ENCODE data around the gene BRAF. TPM values are rescaled to one million over a fixed set of nuclear protein-coding genes. Genes with fewer than 3 reads are reported as not detected.
"Not testable (repeated sequence)": the region's sequence is repeated elsewhere in the genome, so short reads cannot be mapped to it uniquely, and the experiment has no call there.

The BRAF gene
- total RNA-seq, 8 experiments from 2014 or later, result 19.4 to 43.5 (median 31.4) TPM

GRCh38 chr7:140885735-140886334, 38.9 kb downstream of the BRAF start:
- Histone ChIP-seq H3K4me1 (replicated peaks in 1 of 2) (no peaks in the 10 kb centered on the region), H3K27ac (no peak overlapping the region), H3K4me3 (no peak overlapping the region)
- in situ Hi-C loops (cut with MboI; ENCODE audit: low pct_unique_long_range_greater_than_20kb in 2 of 9, low sequenced_read_pairs in 9 of 9, unreplicated experiment in 9 of 9), result no loop called here
- WGBS, 10 experiments, result 83 to 100% (median 100%) methylated on average over 1 of the region's 1 CpG; no CpG with 5 or more reads in 5 of the 10 experiments
- no peak for ATAC-seq (replicated peaks in 6 of 8)

DNA sequence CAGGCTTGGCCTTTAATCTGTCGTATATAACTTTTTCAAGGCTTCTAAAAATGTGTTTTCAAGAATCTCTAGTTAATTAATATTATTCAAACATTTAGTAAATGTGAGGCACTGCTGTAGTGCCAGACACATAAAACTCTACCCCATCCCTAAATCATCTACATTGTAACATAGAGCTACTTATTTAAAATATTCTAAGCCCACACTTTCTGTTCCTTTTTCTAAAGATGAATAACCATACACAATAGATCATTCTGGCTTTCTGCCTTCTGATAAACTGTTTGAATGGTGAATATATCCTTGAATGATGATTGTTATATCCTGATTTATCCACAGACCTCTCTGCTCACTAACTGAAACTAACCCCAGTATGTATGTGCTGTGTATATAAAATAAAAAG, 41.4 kb downstream of the BRAF start:
- ATAC-seq (replicated peaks in 6 of 8), result no peak
- in situ Hi-C loops (cut with MboI; ENCODE audit: low pct_unique_long_range_greater_than_20kb in 2 of 9, low sequenced_read_pairs in 9 of 9, unreplicated experiment in 9 of 9), result no loop called here
- no peak overlapping the region for H3K4me3 ChIP-seq
- no peak overlapping the region for H3K27ac ChIP-seq
- H3K4me1 ChIP-seq (replicated peaks in 1 of 2), result no peaks in the 10 kb centered on the region
- 100% methylated on average over 1 of the region's 1 CpG; no CpG with 5 or more reads in 1 of the 10 experiments for whole genome bisulfite sequencing, 10 experiments

GRCh38 chr7:140882834-140883233, 41.9 kb downstream of the BRAF start:
- in situ Hi-C loops (cut with MboI; ENCODE audit: low pct_unique_long_range_greater_than_20kb in 2 of 9, low sequenced_read_pairs in 9 of 9, unreplicated experiment in 9 of 9); H3K4me1 ChIP-seq (replicated peaks in 1 of 2); H3K4me3 ChIP-seq; ATAC-seq (replicated peaks in 6 of 8); H3K27ac ChIP-seq: not testable (repeated sequence)
- 93 to 100% (median 100%) methylated on average over 1 to 2 of the region's 2 CpGs; no CpG with 5 or more reads in 4 of the 10 experiments for WGBS, 10 experiments

DNA sequence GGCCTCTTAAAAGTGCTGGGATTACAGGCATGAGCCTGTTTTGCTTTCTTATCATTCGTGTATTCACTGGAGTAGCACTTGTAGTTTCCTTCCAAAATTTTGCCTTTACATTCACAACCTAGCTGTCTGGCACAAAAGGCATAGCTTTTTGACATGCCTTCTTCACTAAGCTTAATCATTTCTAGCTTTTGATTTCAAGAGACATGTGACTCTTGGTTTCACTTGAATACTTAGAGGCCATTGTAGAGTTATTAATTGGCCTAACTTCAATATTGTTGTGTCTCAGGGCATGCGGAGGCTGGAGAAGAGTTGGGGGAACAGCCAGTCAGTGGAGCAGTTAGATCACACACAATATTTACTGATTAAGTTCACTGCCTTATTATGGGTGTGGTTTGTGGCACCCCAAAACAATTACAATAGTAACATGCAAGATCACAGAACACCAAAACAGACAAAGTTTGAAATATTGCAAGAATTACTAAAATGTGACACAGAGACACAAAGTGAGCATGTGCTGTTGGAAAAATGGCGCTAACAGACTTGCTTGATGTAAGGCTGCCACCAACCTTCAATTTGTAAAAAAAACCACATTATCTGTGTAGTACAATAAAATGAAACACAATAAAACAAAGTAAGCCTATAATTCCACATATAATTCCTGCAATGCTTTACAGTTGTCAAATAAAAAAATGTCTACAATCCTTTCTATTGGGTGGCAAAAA, 43.1 kb downstream of the BRAF start:
- no peak for ATAC-seq (replicated peaks in 6 of 8)
- H3K4me3 ChIP-seq, result no peak overlapping the region
- in situ Hi-C loops (cut with MboI; ENCODE audit: low pct_unique_long_range_greater_than_20kb in 2 of 9, low sequenced_read_pairs in 9 of 9, unreplicated experiment in 9 of 9), result no loop called here
- H3K27ac ChIP-seq, result no peak overlapping the region
- no peaks in the 10 kb centered on the region for H3K4me1 ChIP-seq (replicated peaks in 1 of 2)
- 53 to 100% (median 88%) methylated on average over 1 to 3 of the region's 3 CpGs; no CpG with 5 or more reads in 2 of the 10 experiments for WGBS, 10 experiments

DNA sequence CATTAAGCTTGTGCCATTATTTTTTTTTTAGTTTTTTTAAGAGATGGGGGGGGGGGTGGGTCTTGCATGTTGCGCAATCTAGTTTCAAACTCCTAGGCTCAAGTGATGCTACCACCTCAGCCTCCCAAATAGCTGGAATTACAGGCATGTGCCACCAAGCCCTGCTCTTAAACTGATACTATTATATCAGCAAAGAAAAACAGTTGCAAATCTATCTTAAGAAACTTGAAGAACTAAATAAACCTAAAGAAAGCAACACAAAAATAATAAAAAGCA, 47.5 kb downstream of the BRAF start:
- Histone ChIP-seq H3K27ac (no peak overlapping the region), H3K4me3 (no peak overlapping the region), H3K4me1 (replicated peaks in 1 of 2) (no peaks in the 10 kb centered on the region)
- in situ Hi-C loops (cut with MboI; ENCODE audit: low pct_unique_long_range_greater_than_20kb in 2 of 9, low sequenced_read_pairs in 9 of 9, unreplicated experiment in 9 of 9), result no loop called here
- ATAC-seq (replicated peaks in 6 of 8), result no peak
- 80 to 100% (median 100%) methylated on average over 1 of the region's 1 CpG; no CpG with 5 or more reads in 6 of the 10 experiments for WGBS, 10 experiments

- in situ Hi-C loops (cut with MboI; ENCODE audit: low pct_unique_long_range_greater_than_20kb in 2 of 9, low sequenced_read_pairs in 9 of 9, unreplicated experiment in 9 of 9), result no loop called here
- WGBS, 10 experiments, result 29 to 100% (median 84%) methylated on average over 1 to 2 of the region's 2 CpGs
- Histone ChIP-seq H3K4me3 (no peak overlapping the region), H3K27ac (no peak overlapping the region), H3K4me1 (replicated peaks in 1 of 2) (no peaks in the 10 kb centered on the region)
- peak in 2 of 8 experiments; percentile 55 to 61 for ATAC-seq (replicated peaks in 6 of 8)
These were observed 48.0 kb downstream of the BRAF start for GRCh38 chr7:140876519-140877248.

DNA sequence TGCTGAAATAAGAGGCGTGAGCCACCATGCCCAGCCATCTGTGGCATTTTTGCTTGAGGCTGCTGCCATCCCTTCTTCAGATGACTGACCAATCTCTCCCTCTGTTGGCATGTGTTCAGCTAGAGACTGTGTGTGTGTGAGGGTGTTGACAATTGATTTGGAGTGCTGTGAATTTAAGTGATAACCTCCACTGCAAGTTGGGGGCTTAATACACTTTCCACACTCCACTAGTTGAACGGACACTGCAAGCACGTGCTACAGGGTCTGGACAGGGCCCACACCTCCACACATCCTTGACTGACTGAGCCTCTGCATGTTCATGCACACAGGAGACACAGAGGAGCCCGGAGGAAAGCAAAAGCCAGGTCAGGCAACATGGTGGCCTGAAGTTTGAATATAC, 51.3 kb downstream of the BRAF start:
- in situ Hi-C loops (cut with MboI; ENCODE audit: low pct_unique_long_range_greater_than_20kb in 2 of 9, low sequenced_read_pairs in 9 of 9, unreplicated experiment in 9 of 9), result no loop called here
- ATAC-seq (replicated peaks in 6 of 8), result no peak
- no peak overlapping the region for H3K27ac ChIP-seq
- H3K4me1 ChIP-seq (replicated peaks in 1 of 2), result no peaks in the 10 kb centered on the region
- no peak overlapping the region for H3K4me3 ChIP-seq
- 80 to 100% (median 92%) methylated on average over 1 to 3 of the region's 4 CpGs; no CpG with 5 or more reads in 3 of the 10 experiments for WGBS, 10 experiments

DNA sequence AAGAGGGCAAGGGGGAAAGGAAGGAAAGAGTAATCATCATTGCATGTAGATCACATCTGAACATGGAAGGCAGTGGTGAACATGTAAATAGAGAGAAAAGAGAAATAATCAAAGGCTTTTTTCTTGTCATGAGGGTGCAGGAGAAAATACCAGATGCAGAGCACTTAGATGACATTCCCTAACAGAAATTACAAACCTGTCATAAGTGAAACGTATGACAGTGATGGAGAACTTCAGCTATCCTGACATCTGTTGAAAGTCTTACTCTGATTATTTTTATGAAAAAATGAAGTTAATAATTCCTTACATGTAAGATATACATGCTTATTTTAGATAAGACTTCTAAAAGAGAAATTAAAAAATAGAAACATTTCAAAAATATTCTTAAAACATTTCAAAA, 54.7 kb downstream of the BRAF start:
- WGBS, 10 experiments, result 50 to 100% (median 100%) methylated on average over 1 of the region's 1 CpG; no CpG with 5 or more reads in 1 of the 10 experiments
- no peaks in the 10 kb centered on the region for H3K4me1 ChIP-seq (replicated peaks in 1 of 2)
- in situ Hi-C loops (cut with MboI; ENCODE audit: low pct_unique_long_range_greater_than_20kb in 2 of 9, low sequenced_read_pairs in 9 of 9, unreplicated experiment in 9 of 9), result no loop called here
- no peak overlapping the region for H3K4me3 ChIP-seq
- no peak for ATAC-seq (replicated peaks in 6 of 8)
- H3K27ac ChIP-seq, result no peak overlapping the region

DNA sequence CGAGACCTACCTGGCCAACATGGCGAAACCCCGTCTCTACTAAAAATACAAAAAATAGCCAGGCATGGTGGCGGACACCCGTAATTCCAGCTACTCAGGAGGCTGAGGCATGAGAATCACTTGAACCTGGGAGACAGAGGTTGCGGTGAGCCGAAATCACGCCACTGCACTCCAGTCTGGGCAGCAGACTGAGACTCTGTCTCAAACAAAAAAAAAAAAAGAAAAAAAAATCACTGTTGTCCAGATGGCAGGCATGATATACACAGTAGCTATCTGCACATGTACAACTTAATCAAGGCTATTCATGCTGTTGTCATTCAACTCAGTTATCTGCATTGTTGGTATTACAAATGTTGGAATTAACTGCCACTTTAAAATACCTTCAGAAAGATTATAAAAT, 55.3 kb downstream of the BRAF start:
- in situ Hi-C loops (cut with MboI; ENCODE audit: low pct_unique_long_range_greater_than_20kb in 2 of 9, low sequenced_read_pairs in 9 of 9, unreplicated experiment in 9 of 9), result no loop called here
- Histone ChIP-seq H3K4me1 (replicated peaks in 1 of 2) (no peaks in the 10 kb centered on the region), H3K27ac (no peak overlapping the region), H3K4me3 (no peak overlapping the region)
- 89 to 100% (median 100%) methylated on average over 2 to 8 of the region's 8 CpGs; no CpG with 5 or more reads in 2 of the 10 experiments for WGBS, 10 experiments
- ATAC-seq (replicated peaks in 6 of 8), result peak in 2 of 8 experiments; percentile 35 to 43

DNA sequence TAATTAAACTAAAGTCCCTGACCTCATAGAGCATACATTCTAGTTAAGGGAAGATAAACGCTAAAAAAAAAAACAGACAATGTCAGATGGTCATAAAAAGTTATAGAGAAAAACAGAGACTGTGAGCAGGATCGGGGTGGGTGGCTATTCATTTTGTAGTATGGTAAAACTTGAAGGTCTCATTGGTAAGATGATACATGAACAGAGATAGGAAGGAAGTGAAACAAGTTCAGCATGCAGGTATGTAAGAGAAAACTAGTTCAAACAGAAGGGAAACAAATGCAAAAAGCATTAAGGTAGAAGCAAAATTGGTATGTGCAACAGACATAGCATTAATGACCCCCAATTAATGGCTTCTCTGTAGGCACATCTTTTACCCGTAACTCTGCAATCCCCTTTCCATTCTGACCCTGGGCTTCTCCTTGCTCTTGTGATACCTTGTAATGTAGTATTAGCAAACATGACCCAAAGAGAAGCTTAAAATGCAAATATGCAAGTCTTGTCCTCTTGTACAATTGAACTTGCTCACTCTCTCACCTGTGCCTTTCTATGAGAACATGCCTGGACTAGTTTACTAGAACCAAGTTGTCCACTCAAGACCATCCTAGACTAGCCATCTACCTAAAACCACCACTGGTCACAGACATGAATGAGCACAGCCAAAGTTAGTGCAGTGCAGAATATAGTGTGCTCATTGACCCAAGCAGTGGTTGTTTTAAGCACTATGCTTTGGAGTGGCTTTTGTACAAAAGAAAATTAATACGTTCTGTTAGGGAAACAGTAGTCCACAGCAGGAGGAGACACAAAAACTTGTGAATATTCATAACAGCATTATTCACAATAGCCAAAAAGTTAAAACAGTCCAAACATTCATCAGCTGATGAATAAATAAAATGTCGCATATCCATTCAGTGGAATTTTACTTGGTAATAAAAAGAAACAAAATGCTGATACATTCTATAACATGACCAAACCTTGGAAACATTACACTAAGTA, 57.0 kb downstream of the BRAF start:
- 68 to 100% (median 96%) methylated on average over 2 to 5 of the region's 5 CpGs for WGBS, 10 experiments
- in situ Hi-C loops (cut with MboI; ENCODE audit: low pct_unique_long_range_greater_than_20kb in 2 of 9, low sequenced_read_pairs in 9 of 9, unreplicated experiment in 9 of 9), result no loop called here
- peak in 3 of 8 experiments; percentile 54 to 76 (median 75) for ATAC-seq (replicated peaks in 6 of 8)
- Histone ChIP-seq H3K4me3 (no peak overlapping the region), H3K27ac (no peak overlapping the region), H3K4me1 (replicated peaks in 1 of 2) (no peaks in the 10 kb centered on the region)

DNA sequence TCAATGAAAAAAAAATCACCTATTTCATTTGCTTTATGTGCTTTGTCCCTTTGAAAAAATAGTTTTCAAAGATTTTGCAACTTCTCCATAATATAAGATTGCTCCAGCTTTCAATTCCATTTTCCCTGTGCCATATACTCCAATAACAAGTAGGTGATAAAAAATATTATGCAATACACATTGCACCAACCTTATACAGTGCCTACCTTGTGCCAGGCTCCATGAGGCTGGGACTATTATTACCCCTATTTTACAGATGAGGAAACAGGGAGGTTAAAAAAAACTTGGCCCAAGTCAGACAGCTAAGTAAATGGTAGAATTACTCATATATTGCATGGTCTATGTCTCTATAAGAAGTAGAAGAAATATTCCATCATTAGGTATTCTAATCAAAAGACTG, 57.8 kb downstream of the BRAF start:
- Histone ChIP-seq H3K4me3 (no peak overlapping the region), H3K27ac (no peak overlapping the region), H3K4me1 (replicated peaks in 1 of 2) (no peaks in the 10 kb centered on the region)
- in situ Hi-C loops (cut with MboI; ENCODE audit: low pct_unique_long_range_greater_than_20kb in 2 of 9, low sequenced_read_pairs in 9 of 9, unreplicated experiment in 9 of 9), result no loop called here
- no peak for ATAC-seq (replicated peaks in 6 of 8)

GRCh38 chr7:140864732-140865131, 60.0 kb downstream of the BRAF start:
- H3K27ac ChIP-seq, result no peak overlapping the region
- H3K4me1 ChIP-seq (replicated peaks in 1 of 2), result no peaks in the 10 kb centered on the region
- 64 to 100% (median 94%) methylated on average over 2 to 3 of the region's 3 CpGs for WGBS, 10 experiments
- in situ Hi-C loops (cut with MboI; ENCODE audit: low pct_unique_long_range_greater_than_20kb in 2 of 9, low sequenced_read_pairs in 9 of 9, unreplicated experiment in 9 of 9), result no loop called here
- ATAC-seq (replicated peaks in 6 of 8), result no peak
- H3K4me3 ChIP-seq, result no peak overlapping the region

DNA sequence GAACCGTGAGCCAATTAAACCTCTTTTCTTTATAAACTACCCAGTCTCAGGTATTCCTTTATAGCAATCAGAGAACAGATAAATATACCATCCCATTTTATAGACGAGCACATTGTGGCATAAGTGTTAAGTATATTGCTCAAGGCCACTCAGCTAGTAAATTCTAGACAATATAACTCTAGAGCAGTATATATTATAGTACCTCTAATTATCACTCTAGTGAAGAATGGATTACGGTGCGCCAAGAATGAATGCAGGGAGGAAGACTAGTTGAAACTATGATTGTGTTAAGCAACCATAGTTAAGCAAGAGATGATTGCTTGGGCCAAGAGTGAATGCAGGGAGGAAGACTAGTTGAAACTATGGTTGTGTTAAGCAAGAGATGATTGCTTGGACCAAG, 60.9 kb downstream of the BRAF start:
- no peak overlapping the region for H3K4me3 ChIP-seq
- in situ Hi-C loops (cut with MboI; ENCODE audit: low pct_unique_long_range_greater_than_20kb in 2 of 9, low sequenced_read_pairs in 9 of 9, unreplicated experiment in 9 of 9), result no loop called here
- no peak for ATAC-seq (replicated peaks in 6 of 8)
- H3K27ac ChIP-seq, result no peak overlapping the region
- no peaks in the 10 kb centered on the region for H3K4me1 ChIP-seq (replicated peaks in 1 of 2)
- 87 to 100% (median 98%) methylated on average over 2 to 4 of the region's 4 CpGs; no CpG with 5 or more reads in 2 of the 10 experiments for WGBS, 10 experiments

All from motor neuron (in vitro differentiated cells).